Suprapubic skin (tissue), 4 donors: ENCODE results near the gene LCA5.

Experiments used
- EP300 ChIP-seq: sonication (generic); formaldehyde crosslinking; IDR thresholded peaks from one replicate; pipeline ENCODE4 v1.6.1; 2017; ENCODE audit warnings: antibody characterized with exemption
- POLR2A ChIP-seq, 2 donors: fragments of 450-650 bp; IDR thresholded peaks; one replicate each; pipeline ENCODE4 v1.6.1; 2017; ENCODE audit warnings: antibody characterized with exemption in 2 of 2, mild to moderate bottlenecking in 2 of 2, moderate library complexity in 2 of 2
- POLR2AphosphoS5 ChIP-seq, 3 donors: sonication (generic); formaldehyde crosslinking; IDR thresholded peaks; one replicate each; pipeline ENCODE4 v1.6.1; 2017; ENCODE audit warnings: antibody characterized with exemption in 3 of 3
- TF ChIP-seq, protein P1 (sequence below), 2 donors: fragments of 200-600 bp in 1 of 2; fragments of 450-650 bp in 1 of 2; sonication (generic) in 1 of 2; IDR thresholded peaks; one replicate each; pipeline ENCODE4 v1.5.1; 2016 to 2019; ENCODE audit warnings: antibody characterized with exemption in 2 of 2, mild to moderate bottlenecking in 1 of 2, moderate library complexity in 1 of 2

- TF ChIP-seq, protein P1, sequence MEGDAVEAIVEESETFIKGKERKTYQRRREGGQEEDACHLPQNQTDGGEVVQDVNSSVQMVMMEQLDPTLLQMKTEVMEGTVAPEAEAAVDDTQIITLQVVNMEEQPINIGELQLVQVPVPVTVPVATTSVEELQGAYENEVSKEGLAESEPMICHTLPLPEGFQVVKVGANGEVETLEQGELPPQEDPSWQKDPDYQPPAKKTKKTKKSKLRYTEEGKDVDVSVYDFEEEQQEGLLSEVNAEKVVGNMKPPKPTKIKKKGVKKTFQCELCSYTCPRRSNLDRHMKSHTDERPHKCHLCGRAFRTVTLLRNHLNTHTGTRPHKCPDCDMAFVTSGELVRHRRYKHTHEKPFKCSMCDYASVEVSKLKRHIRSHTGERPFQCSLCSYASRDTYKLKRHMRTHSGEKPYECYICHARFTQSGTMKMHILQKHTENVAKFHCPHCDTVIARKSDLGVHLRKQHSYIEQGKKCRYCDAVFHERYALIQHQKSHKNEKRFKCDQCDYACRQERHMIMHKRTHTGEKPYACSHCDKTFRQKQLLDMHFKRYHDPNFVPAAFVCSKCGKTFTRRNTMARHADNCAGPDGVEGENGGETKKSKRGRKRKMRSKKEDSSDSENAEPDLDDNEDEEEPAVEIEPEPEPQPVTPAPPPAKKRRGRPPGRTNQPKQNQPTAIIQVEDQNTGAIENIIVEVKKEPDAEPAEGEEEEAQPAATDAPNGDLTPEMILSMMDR (IDR thresholded peaks at IDR 0.05), result no peak
- TF ChIP-seq POLR2A (IDR thresholded peaks at IDR 0.05), result no peak
- TF ChIP-seq POLR2AphosphoS5 (IDR thresholded peaks at IDR 0.05), result no peak
- no peak for TF ChIP-seq EP300
Measured at GRCh38 chr6:79494841-79495240, 42.4 kb downstream of the LCA5 start.
